ENCODE measurements around the gene GLRB.

The GLRB gene

GRCh38 chr4:157204634-157205244, 128.8 kb downstream of the GLRB start:
- Histone ChIP-seq H3K4me1 (ENCODE audit: insufficient read depth, low read length) (no peaks in the 10 kb centered on the region), H3K4me3 (ENCODE audit: low read length) (no peak overlapping the region), H3K36me3 (ENCODE audit: insufficient read depth, low read length) (no peaks in the 10 kb centered on the region), H3K27ac (ENCODE audit: low read depth, low read length) (no peak overlapping the region), H3K27me3 (ENCODE audit: insufficient read depth, low read length) (no peaks in the 10 kb centered on the region), H3K9ac (ENCODE audit: low read depth, low read length) (no peak overlapping the region), H3K9me3 (ENCODE audit: insufficient read depth, low read depth, low read length) (no peaks in the 10 kb centered on the region)
- WGBS = 77% methylated on average over 17 of the region's 17 CpGs

DNA sequence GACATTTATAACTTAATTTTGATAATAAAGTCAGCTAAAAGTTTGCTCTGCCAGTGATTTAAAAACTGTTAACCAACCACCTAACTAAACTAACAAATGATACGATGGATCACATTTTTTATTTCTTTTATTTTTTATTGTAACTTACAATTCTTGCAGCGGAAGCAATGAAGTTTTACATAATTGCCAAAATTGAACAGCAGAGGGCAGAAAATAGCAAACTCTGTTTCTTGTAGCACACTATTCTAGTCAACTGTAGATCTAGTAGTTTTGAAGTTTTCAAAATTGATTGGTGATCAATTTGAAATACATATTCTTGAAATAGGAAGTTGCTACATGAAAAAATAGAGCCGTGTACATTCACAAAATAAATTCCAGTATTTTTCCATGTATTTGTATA, 141.8 kb downstream of the GLRB start:
- no peak overlapping the region for H3K9ac ChIP-seq (ENCODE audit: low read depth, low read length)
- H3K27ac ChIP-seq (ENCODE audit: low read depth, low read length) = no peak overlapping the region

GRCh38 chr4:157219711-157220370, 143.9 kb downstream of the GLRB start:
- Histone ChIP-seq H3K27ac (ENCODE audit: low read depth, low read length) (no peak overlapping the region), H3K36me3 (ENCODE audit: insufficient read depth, low read length) (no peaks in the 10 kb centered on the region), H3K4me1 (ENCODE audit: insufficient read depth, low read length) (no peaks in the 10 kb centered on the region), H3K27me3 (ENCODE audit: insufficient read depth, low read length) (peaks cover 68% of the 10 kb centered on the region), H3K9me3 (ENCODE audit: insufficient read depth, low read depth, low read length) (no peaks in the 10 kb centered on the region), H3K9ac (ENCODE audit: low read depth, low read length) (no peak overlapping the region), H3K4me3 (ENCODE audit: low read length) (no peak overlapping the region)
- WGBS = 27% methylated on average over 16 of the region's 16 CpGs

More for the DNA sequence above, 141.8 kb downstream of the GLRB start:
- no peaks in the 10 kb centered on the region for H3K4me1 ChIP-seq (ENCODE audit: insufficient read depth, low read length)
- no peak overlapping the region for H3K4me3 ChIP-seq (ENCODE audit: low read length)
- H3K36me3 ChIP-seq (ENCODE audit: insufficient read depth, low read length) = no peaks in the 10 kb centered on the region
- 45% methylated on average over 2 of the region's 3 CpGs for WGBS
- H3K27me3 ChIP-seq (ENCODE audit: insufficient read depth, low read length) = peaks cover 47% of the 10 kb centered on the region
- H3K9me3 ChIP-seq (ENCODE audit: insufficient read depth, low read depth, low read length) = no peaks in the 10 kb centered on the region

DNA sequence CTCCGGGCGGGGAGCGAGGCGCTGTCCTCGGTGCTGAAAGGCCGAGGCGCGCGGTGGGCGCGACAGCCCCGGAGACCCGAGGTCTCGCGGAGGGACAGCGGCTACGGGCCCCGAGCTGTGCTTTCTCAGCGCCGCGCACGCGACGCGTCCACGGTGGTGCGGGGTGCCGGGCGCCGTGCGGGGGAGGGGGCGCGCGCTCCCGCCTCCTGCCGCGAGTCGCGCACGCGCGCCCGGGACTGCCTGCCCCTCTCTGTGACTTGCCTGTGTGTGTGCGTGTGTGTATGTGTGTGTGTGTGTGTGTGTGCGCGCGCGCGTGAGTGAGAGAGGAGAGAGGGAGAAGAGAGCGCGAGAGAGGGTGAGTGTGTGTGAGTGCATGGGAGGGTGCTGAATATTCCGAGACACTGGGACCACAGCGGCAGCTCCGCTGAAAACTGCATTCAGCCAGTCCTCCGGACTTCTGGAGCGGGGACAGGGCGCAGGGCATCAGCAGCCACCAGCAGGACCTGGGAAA, 144.5 kb downstream of the GLRB start, which contains the start of gene GRIA2:
GRIA2 (plus strand) TSS at position 358 of the 511 bp plus-strand sequence. CDS start 315 bp downstream, outside the sequence.
- Histone ChIP-seq H3K9ac (ENCODE audit: low read depth, low read length) (no peak within 1 kb of the TSS), H3K27me3 (ENCODE audit: insufficient read depth, low read length) (peaks cover 71% of the 10 kb centered on the region), H3K4me1 (ENCODE audit: insufficient read depth, low read length) (no peaks in the 10 kb centered on the region), H3K9me3 (ENCODE audit: insufficient read depth, low read depth, low read length) (no peaks in the 10 kb centered on the region), H3K4me3 (ENCODE audit: low read length) (peak within 1 kb of the TSS; percentile 79), H3K27ac (ENCODE audit: low read depth, low read length) (no peak within 1 kb of the TSS), H3K36me3 (ENCODE audit: insufficient read depth, low read length) (no peaks in the 10 kb centered on the region)
- WGBS = 3% methylated on average over 57 of the region's 57 CpGs

DNA sequence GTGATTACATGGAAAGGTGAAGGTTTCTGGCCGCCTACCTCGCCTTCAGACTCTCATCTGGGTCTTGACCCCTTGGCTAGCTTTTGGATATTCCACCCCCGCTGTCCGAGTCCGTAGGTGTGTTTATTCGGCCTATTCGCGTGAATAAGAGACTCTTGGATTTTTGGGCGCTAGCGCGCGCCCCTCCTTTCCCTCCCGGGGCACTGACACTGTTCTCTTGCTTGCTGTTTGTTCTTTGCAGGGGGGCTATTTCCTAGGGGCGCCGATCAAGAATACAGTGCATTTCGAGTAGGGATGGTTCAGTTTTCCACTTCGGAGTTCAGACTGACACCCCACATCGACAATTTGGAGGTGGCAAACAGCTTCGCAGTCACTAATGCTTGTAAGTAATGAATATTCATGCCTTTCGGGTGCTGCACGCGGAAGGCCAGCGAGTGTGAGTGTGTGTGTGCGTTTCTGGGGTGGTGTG, 145.5 kb downstream of the GLRB start:
- Histone ChIP-seq H3K4me3 (ENCODE audit: low read length) (peak overlapping the region; percentile 79), H3K27me3 (ENCODE audit: insufficient read depth, low read length) (peaks cover 71% of the 10 kb centered on the region)

More for the DNA sequence above, 145.5 kb downstream of the GLRB start:
- Histone ChIP-seq H3K27ac (ENCODE audit: low read depth, low read length) (no peak overlapping the region), H3K9ac (ENCODE audit: low read depth, low read length) (no peak overlapping the region), H3K4me1 (ENCODE audit: insufficient read depth, low read length) (no peaks in the 10 kb centered on the region), H3K36me3 (ENCODE audit: insufficient read depth, low read length) (no peaks in the 10 kb centered on the region), H3K9me3 (ENCODE audit: insufficient read depth, low read depth, low read length) (no peaks in the 10 kb centered on the region)
- WGBS = 6% methylated on average over 24 of the region's 24 CpGs

All from HUES64 (cell line).